CD4-positive, alpha-beta memory T cell (primary cell): ENCODE measurements around the gene RAC2. TPM values are rescaled to one million over a fixed set of nuclear protein-coding genes. Genes with fewer than 3 reads are reported as not detected.

Source experiments
- CTCF ChIA-PET: fragments of 350-600 bp; sonication (Branson Sonifier 250); formaldehyde crosslinking; loops from one replicate; lab custom pipeline; 2021; ENCODE audit warnings: inconsistent platforms; ENCODE audit not compliant: partially characterized antibody; lab: Charles Lee
- POLR2A ChIA-PET: fragments of 350-600 bp; sonication (Branson Sonifier 250); formaldehyde crosslinking; loops from one replicate; lab custom pipeline; 2021; ENCODE audit not compliant: partially characterized antibody; lab: Charles Lee
- DNase-seq, 5 donors: peaks; one replicate each; pipeline versions ENCODE4 v3.0.0 to v3.0.0-alpha.2; 2020 to 2022; ENCODE audit warnings: mixed read lengths in 1 of 5
- H3K27ac ChIP-seq: one replicate; pipeline ENCODE4 v1.7.0; 2013; ENCODE audit warnings: low read depth, low read length
- H3K27me3 ChIP-seq: 2 replicates; pipeline ENCODE4 v1.7.0; 2013; ENCODE audit warnings: mild to moderate bottlenecking, low read length, moderate library complexity; ENCODE audit not compliant: insufficient read depth
- H3K36me3 ChIP-seq: 2 replicates; pipeline ENCODE4 v1.7.0; 2013; ENCODE audit warnings: mild to moderate bottlenecking, low read length, moderate library complexity; ENCODE audit not compliant: insufficient read depth
- H3K4me1 ChIP-seq: 2 replicates; pipeline ENCODE4 v1.7.0; 2013; ENCODE audit warnings: mild to moderate bottlenecking, low read length, moderate library complexity; ENCODE audit not compliant: insufficient read depth
- H3K4me3 ChIP-seq, 2 donors: one replicate each; pipeline ENCODE4 v1.7.0; 2013; ENCODE audit warnings: low read length in 2 of 2, mild to moderate bottlenecking in 1 of 2
- H3K9me3 ChIP-seq, 2 donors: one replicate each; pipeline ENCODE4 v1.7.0; 2013; ENCODE audit warnings: low read length in 2 of 2, control low read depth in 1 of 2; ENCODE audit not compliant: control insufficient read depth in 1 of 2
- H3K27ac Mint-ChIP-seq, 7 donors: one replicate each; pipeline ENCODE4 v1.8.0; 2020 to 2021; ENCODE audit warnings: mixed read lengths in 7 of 7, mild to moderate bottlenecking in 6 of 7, inconsistent platforms in 3 of 7, moderate library complexity in 3 of 7
- H3K27me3 Mint-ChIP-seq, 2 donors: one replicate each; pipeline ENCODE4 v1.8.0; 2020 to 2021; ENCODE audit warnings: mixed read lengths in 2 of 2
- H3K36me3 Mint-ChIP-seq, 2 donors: one replicate each; pipeline ENCODE4 v1.8.0; 2020 to 2021; ENCODE audit warnings: mixed read lengths in 2 of 2, inconsistent platforms in 1 of 2, mild to moderate bottlenecking in 1 of 2
- H3K4me1 Mint-ChIP-seq, 4 donors: one replicate each; pipeline ENCODE4 v1.8.0; 2020 to 2021; ENCODE audit warnings: mixed read lengths in 4 of 4, mild to moderate bottlenecking in 1 of 4
- H3K4me3 Mint-ChIP-seq, 8 donors: one replicate each; pipeline ENCODE4 v1.8.0; 2020 to 2021; ENCODE audit warnings: mixed read lengths in 8 of 8, mild to moderate bottlenecking in 7 of 8, moderate library complexity in 6 of 8, inconsistent platforms in 3 of 8
- H3K9me3 Mint-ChIP-seq, 8 donors: one replicate each; pipeline ENCODE4 v1.8.0; 2020 to 2021; ENCODE audit warnings: mixed read lengths in 8 of 8, mild to moderate bottlenecking in 5 of 8, inconsistent platforms in 3 of 8, moderate library complexity in 1 of 8
- intact Hi-C: fragments of 100-400 bp; cut with micrococcal nuclease; formaldehyde crosslinking; loops from one replicate; pipeline ENCODE4 v1.15.1; 2023
- polyA plus RNA-seq, 2 donors: library from polyadenylated mRNA; unstranded; fragments of 300-500 nt; fragmentation: Illumina TruSeq; gene quantifications; one replicate each; pipeline ENCODE4 v1.2.3, GENCODE V29; 2021
- total RNA-seq, 2 experiments: library from RNA; stranded (reverse); gene quantifications; one replicate each; pipeline ENCODE4 v1.2.3, GENCODE V29; 2021

RAC2 gene
- total and polyA plus RNA-seq, 4 experiments from 2014 or later = 304 to 917 (median 521) TPM

GRCh38 chr22:37220543-37220981, 23.5 kb downstream of the RAC2 start:
- Mint-ChIP-seq H3K36me3 (peaks cover 27% of the 10 kb centered on the region in 2 donors), H3K27me3 (no peaks in the 10 kb centered on the region), H3K9me3 (peaks cover 0 to 3% (median 0%) of the 10 kb centered on the region in 8 donors), H3K4me3 (peak overlapping the region; percentile 67 to 90 (median 84)), H3K4me1 (peaks cover 75 to 95% (median 80%) of the 10 kb centered on the region in 4 donors), H3K27ac (peak overlapping the region; percentile 87 to 98 (median 95))
- no peaks in the 10 kb centered on the region for H3K9me3 ChIP-seq
- DNase-seq = peak in 1 of 5 donors; percentile 39
- ChIA-PET POLR2A (interaction anchor here (1.0 to 12.4 kb wide), 7 partner anchors 16 to 265 kb away, joined by 3 to 646 read pairs (median 12); partner anchors contain the start of genes IL2RB, MFNG and RAC2), CTCF (interaction anchor here (4.1 to 5.5 kb wide), 3 partner anchors 9 to 23 kb away, joined by 24 to 62 read pairs (median 36); partner anchors contain the start of gene RAC2)
- H3K4me1 ChIP-seq = peaks cover 90% of the 10 kb centered on the region
- intact Hi-C loops = no loop called here
- peak overlapping the region; percentile 58 for H3K27ac ChIP-seq
- H3K27me3 ChIP-seq = no peaks in the 10 kb centered on the region
- H3K4me3 ChIP-seq = peak overlapping the region in 1 of 2 donors; percentile 6
- peaks cover 18% of the 10 kb centered on the region for H3K36me3 ChIP-seq

- Mint-ChIP-seq H3K27me3 (no peaks in the 10 kb centered on the region), H3K27ac (peak overlapping the region; percentile 87 to 98 (median 95)), H3K4me1 (peaks cover 65 to 85% (median 70%) of the 10 kb centered on the region in 4 donors), H3K9me3 (peaks cover 0 to 3% (median 0%) of the 10 kb centered on the region in 8 donors), H3K36me3 (peaks cover 17 to 18% of the 10 kb centered on the region in 2 donors), H3K4me3 (peak overlapping the region; percentile 67 to 90 (median 84))
- Histone ChIP-seq H3K4me1 (peaks cover 80% of the 10 kb centered on the region), H3K27ac (peak overlapping the region; percentile 58), H3K36me3 (peaks cover 10% of the 10 kb centered on the region), H3K4me3 (peak overlapping the region; percentile 15 to 51), H3K27me3 (no peaks in the 10 kb centered on the region), H3K9me3 (no peaks in the 10 kb centered on the region)
- POLR2A ChIA-PET = interaction anchor here (1.1 to 12.4 kb wide), 12 partner anchors 13 to 266 kb away, joined by 4 to 646 read pairs (median 12); partner anchors contain the start of genes IL2RB, MFNG and RAC2
- intact Hi-C loops = loop anchor here (1.0 to 2.0 kb wide), 4 partner anchors 11 to 41 kb away; no protein-coding TSS in a partner anchor
- DNase-seq = peak in 2 of 5 donors; percentile 34 to 59
- CTCF ChIA-PET = interaction anchor here (1.3 to 5.5 kb wide), 7 partner anchors 9 to 140 kb away, joined by 3 to 62 read pairs (median 19); partner anchors contain the start of gene RAC2
Measured at GRCh38 chr22:37219533-37219932, 24.5 kb downstream of the RAC2 start.

- Histone ChIP-seq H3K36me3 (peaks cover 5% of the 10 kb centered on the region), H3K27me3 (no peaks in the 10 kb centered on the region), H3K9me3 (no peaks in the 10 kb centered on the region), H3K27ac (peak overlapping the region; percentile 58), H3K4me3 (peak overlapping the region; percentile 15 to 51), H3K4me1 (peaks cover 73% of the 10 kb centered on the region)
- peak overlapping the region; percentile 87 to 98 (median 95) for H3K27ac Mint-ChIP-seq
- peak; percentile 86 to 96 (median 91) for DNase-seq
- H3K9me3 Mint-ChIP-seq = peaks cover 0 to 3% (median 0%) of the 10 kb centered on the region in 8 donors
- peaks cover 11 to 13% of the 10 kb centered on the region in 2 donors for H3K36me3 Mint-ChIP-seq
- ChIA-PET POLR2A (interaction anchor here (0.6 to 12.4 kb wide), 17 partner anchors 13 to 266 kb away, joined by 3 to 646 read pairs (median 7); partner anchors contain the start of genes IL2RB, MFNG and RAC2), CTCF (interaction anchor here (0.7 to 5.5 kb wide), 10 partner anchors 9 to 140 kb away, joined by 3 to 62 read pairs (median 12); partner anchors contain the start of gene RAC2)
- intact Hi-C loops = loop anchor here (1.0 to 2.0 kb wide), 4 partner anchors 11 to 42 kb away; no protein-coding TSS in a partner anchor
- no peaks in the 10 kb centered on the region for H3K27me3 Mint-ChIP-seq
- peak overlapping the region; percentile 67 to 90 (median 84) for H3K4me3 Mint-ChIP-seq
- peaks cover 58 to 79% (median 64%) of the 10 kb centered on the region in 4 donors for H3K4me1 Mint-ChIP-seq
Measured at GRCh38 chr22:37218771-37219411, 25.2 kb downstream of the RAC2 start.

- Histone ChIP-seq H3K36me3 (peaks cover under 1% of the 10 kb centered on the region), H3K4me3 (peak overlapping the region in 1 of 2 donors; percentile 3), H3K9me3 (no peaks in the 10 kb centered on the region), H3K27me3 (no peaks in the 10 kb centered on the region), H3K4me1 (peaks cover 68% of the 10 kb centered on the region), H3K27ac (peak overlapping the region; percentile 58)
- peaks cover 53 to 73% (median 59%) of the 10 kb centered on the region in 4 donors for H3K4me1 Mint-ChIP-seq
- H3K36me3 Mint-ChIP-seq = peaks cover 7 to 8% of the 10 kb centered on the region in 2 donors
- H3K4me3 Mint-ChIP-seq = peak overlapping the region; percentile 67 to 90 (median 84)
- ChIA-PET CTCF (interaction anchor here (0.8 to 5.5 kb wide), 9 partner anchors 11 to 139 kb away, joined by 3 to 62 read pairs (median 19); partner anchors contain the start of gene RAC2), POLR2A (interaction anchor here (0.6 to 12.4 kb wide), 13 partner anchors 12 to 267 kb away, joined by 3 to 646 read pairs (median 11); partner anchors contain the start of genes MFNG and RAC2)
- H3K9me3 Mint-ChIP-seq = peaks cover 0 to 3% (median 0%) of the 10 kb centered on the region in 8 donors
- intact Hi-C loops = loop anchor here (2.0 kb wide), 1 partner anchor 42 kb away; no protein-coding TSS in a partner anchor
- peak overlapping the region; percentile 87 to 98 (median 95) for H3K27ac Mint-ChIP-seq
- no peak for DNase-seq
- no peaks in the 10 kb centered on the region for H3K27me3 Mint-ChIP-seq
Measured at GRCh38 chr22:37218399-37218770, 25.7 kb downstream of the RAC2 start.

GRCh38 chr22:37215890-37216289, 28.2 kb downstream of the RAC2 start:
- Histone ChIP-seq H3K4me3 (no peak overlapping the region), H3K27ac (no peak overlapping the region), H3K27me3 (no peaks in the 10 kb centered on the region), H3K9me3 (no peaks in the 10 kb centered on the region), H3K36me3 (no peaks in the 10 kb centered on the region), H3K4me1 (peaks cover 43% of the 10 kb centered on the region)
- peaks cover 31 to 48% (median 37%) of the 10 kb centered on the region in 4 donors for H3K4me1 Mint-ChIP-seq
- ChIA-PET POLR2A (interaction anchor here (0.6 to 12.4 kb wide), 4 partner anchors 16 to 53 kb away, joined by 3 to 646 read pairs (median 64); partner anchors contain the start of gene RAC2), CTCF (interaction anchor here (0.6 to 5.5 kb wide), 6 partner anchors 15 to 239 kb away, joined by 3 to 62 read pairs (median 12); partner anchors contain the start of gene RAC2)
- H3K36me3 Mint-ChIP-seq = peaks cover 2 to 3% of the 10 kb centered on the region in 2 donors
- peak overlapping the region in 1 of 8 donors; percentile 13 for H3K4me3 Mint-ChIP-seq
- peaks cover 0 to 2% (median 0%) of the 10 kb centered on the region in 8 donors for H3K9me3 Mint-ChIP-seq
- H3K27ac Mint-ChIP-seq = peak overlapping the region in 3 of 7 donors; percentile 29 to 41 (median 30)
- no peaks in the 10 kb centered on the region for H3K27me3 Mint-ChIP-seq
- DNase-seq = no peak
- intact Hi-C loops = no loop called here

- Mint-ChIP-seq H3K4me1 (peaks cover 22 to 36% (median 25%) of the 10 kb centered on the region in 4 donors), H3K4me3 (no peak overlapping the region), H3K27ac (no peak overlapping the region), H3K36me3 (peaks cover 0 to 2% of the 10 kb centered on the region in 2 donors), H3K27me3 (no peaks in the 10 kb centered on the region), H3K9me3 (peaks cover 0 to 2% (median 0%) of the 10 kb centered on the region in 8 donors)
- no peak for DNase-seq
- Histone ChIP-seq H3K9me3 (no peaks in the 10 kb centered on the region), H3K4me1 (peaks cover 31% of the 10 kb centered on the region), H3K36me3 (no peaks in the 10 kb centered on the region), H3K27me3 (no peaks in the 10 kb centered on the region), H3K4me3 (no peak overlapping the region), H3K27ac (no peak overlapping the region)
- intact Hi-C loops = no loop called here
- ChIA-PET POLR2A (interaction anchor here (1.4 to 12.4 kb wide), 3 partner anchors 10 to 22 kb away, joined by 3 to 646 read pairs (median 125); partner anchors contain the start of gene RAC2), CTCF (no interaction called here)
Measured at GRCh38 chr22:37214731-37215030, 29.4 kb downstream of the RAC2 start.
